ENCODE measurements around the gene RUVBL2. TPM values are rescaled to one million over a fixed set of nuclear protein-coding genes. Genes with fewer than 3 reads are reported as not detected.
A peak's percentile ranks its signal among the peaks of the same experiment; 100 is the strongest.

The RUVBL2 gene
- total RNA-seq, 1 experiment from 2014 or later: 165 TPM

- no peak for TF ChIP-seq CTCF (IDR thresholded peaks at IDR 0.05; ENCODE audit: insufficient read depth in 1 of 2, low read depth in 1 of 2, low read length in 1 of 2, severe bottlenecking in 1 of 2, unreplicated experiment in 1 of 2)
- POLR2A ChIA-PET: no interaction called here
- CTCF ChIA-PET: interaction anchor here (1.4 kb wide), 1 partner anchor 91 kb away, joined by 3 read pairs; no protein-coding TSS in a partner anchor
- no TSS peak for BruUV-seq (replicated peaks)
- DNase-seq: no peak
- Histone ChIP-seq H3K9me3 (no peaks in the 10 kb centered on the region), H3K27me3 (replicated peaks; ENCODE audit: control insufficient read depth, insufficient read depth, low read length) (no peaks in the 10 kb centered on the region), H3K4me3 (ENCODE audit: low read depth, low read length) (no peak overlapping the region), H3K4me1 (no peaks in the 10 kb centered on the region), H3K36me3 (ENCODE audit: control insufficient read depth, insufficient read depth, low read length) (peaks cover 1% of the 10 kb centered on the region; the same call in 1 of the 2 replicates)
- Mint-ChIP-seq H3K36me3 (ENCODE audit: insufficient read depth, unreplicated experiment) (peaks cover 62% of the 10 kb centered on the region), H3K4me1 (ENCODE audit: low read depth, unreplicated experiment) (no peaks in the 10 kb centered on the region), H3K27me3 (ENCODE audit: insufficient read depth, unreplicated experiment) (no peaks in the 10 kb centered on the region), H3K4me3 (ENCODE audit: unreplicated experiment) (no peak overlapping the region), H3K27ac (ENCODE audit: unreplicated experiment) (no peak overlapping the region), H3K9me3 (ENCODE audit: unreplicated experiment) (no peaks in the 10 kb centered on the region)
- intact Hi-C loops (cut with micrococcal nuclease; ENCODE audit: unreplicated experiment): no loop called here
Measured at GRCh38 chr19:49006905-49007304, 13.2 kb downstream of the RUVBL2 start.

GRCh38 chr19:49009828-49010227 lies 16.1 kb downstream of the RUVBL2 start:
- intact Hi-C loops (cut with micrococcal nuclease; ENCODE audit: unreplicated experiment): no loop called here
- H3K4me1 ChIP-seq: no peaks in the 10 kb centered on the region
- Mint-ChIP-seq H3K9me3 (ENCODE audit: unreplicated experiment) (no peaks in the 10 kb centered on the region), H3K27me3 (ENCODE audit: insufficient read depth, unreplicated experiment) (no peaks in the 10 kb centered on the region), H3K4me3 (ENCODE audit: unreplicated experiment) (no peak overlapping the region), H3K36me3 (ENCODE audit: insufficient read depth, unreplicated experiment) (peaks cover 44% of the 10 kb centered on the region), H3K27ac (ENCODE audit: unreplicated experiment) (no peak overlapping the region), H3K4me1 (ENCODE audit: low read depth, unreplicated experiment) (no peaks in the 10 kb centered on the region)
- no peaks in the 10 kb centered on the region for H3K27me3 ChIP-seq (replicated peaks; ENCODE audit: control insufficient read depth, insufficient read depth, low read length)
- CTCF ChIA-PET: interaction anchor here (1.4 kb wide), 1 partner anchor 10 kb away, joined by 6 read pairs; no protein-coding TSS in a partner anchor
- no peak overlapping the region for H3K4me3 ChIP-seq (ENCODE audit: low read depth, low read length)
- no peak for TF ChIP-seq CTCF (IDR thresholded peaks at IDR 0.05; ENCODE audit: insufficient read depth in 1 of 2, low read depth in 1 of 2, low read length in 1 of 2, severe bottlenecking in 1 of 2, unreplicated experiment in 1 of 2)
- no peak for DNase-seq
- POLR2A ChIA-PET: no interaction called here
- H3K9me3 ChIP-seq: no peaks in the 10 kb centered on the region
- H3K36me3 ChIP-seq (ENCODE audit: control insufficient read depth, insufficient read depth, low read length): peaks cover 1% of the 10 kb centered on the region; the same call in 1 of the 2 replicates
- no TSS peak for BruUV-seq (replicated peaks)

- Mint-ChIP-seq H3K27ac (ENCODE audit: unreplicated experiment) (peak overlapping the region; percentile 12), H3K9me3 (ENCODE audit: unreplicated experiment) (no peaks in the 10 kb centered on the region), H3K4me1 (ENCODE audit: low read depth, unreplicated experiment) (no peaks in the 10 kb centered on the region), H3K4me3 (ENCODE audit: unreplicated experiment) (no peak overlapping the region), H3K36me3 (ENCODE audit: insufficient read depth, unreplicated experiment) (peaks cover 42% of the 10 kb centered on the region), H3K27me3 (ENCODE audit: insufficient read depth, unreplicated experiment) (no peaks in the 10 kb centered on the region)
- ChIA-PET CTCF (interaction anchor here (0.6 kb wide), 1 partner anchor 1752 kb away, joined by 4 read pairs; no protein-coding TSS in a partner anchor), POLR2A (no interaction called here)
- no peak for DNase-seq
- H3K27me3 ChIP-seq (replicated peaks; ENCODE audit: control insufficient read depth, insufficient read depth, low read length): no peaks in the 10 kb centered on the region
- no peak for TF ChIP-seq CTCF (IDR thresholded peaks at IDR 0.05; ENCODE audit: insufficient read depth in 1 of 2, low read depth in 1 of 2, low read length in 1 of 2, severe bottlenecking in 1 of 2, unreplicated experiment in 1 of 2)
- no TSS peak for BruUV-seq (replicated peaks)
- no peaks in the 10 kb centered on the region for H3K9me3 ChIP-seq
- H3K4me3 ChIP-seq (ENCODE audit: low read depth, low read length): no peak overlapping the region
- peaks cover 3% of the 10 kb centered on the region; the same call in 1 of the 2 replicates for H3K36me3 ChIP-seq (ENCODE audit: control insufficient read depth, insufficient read depth, low read length)
- intact Hi-C loops (cut with micrococcal nuclease; ENCODE audit: unreplicated experiment): no loop called here
- H3K4me1 ChIP-seq: no peaks in the 10 kb centered on the region
Measured at GRCh38 chr19:49010453-49010852, 16.8 kb downstream of the RUVBL2 start.

Measured in Caco-2 (cell line).